Measurements from ENCODE around the gene SNX18.

SNX18 gene

GRCh38 chr5:54548565-54548964 lies 31.0 kb downstream of the SNX18 start:
- no peak for TF ChIP-seq CTCF (IDR thresholded peaks at IDR 0.05; ENCODE audit: insufficient read depth, low read depth, low read length, missing control alignments)
- no peak for DNase-seq (ENCODE audit: low read depth)
- H3K4me3 ChIP-seq (ENCODE audit: low read length), result no peak overlapping the region

GRCh38 chr5:54551292-54551691 lies 33.7 kb downstream of the SNX18 start:
- TF ChIP-seq CTCF (IDR thresholded peaks at IDR 0.05; ENCODE audit: insufficient read depth, low read depth, low read length, missing control alignments), result no peak
- H3K4me3 ChIP-seq (ENCODE audit: low read length), result no peak overlapping the region
- DNase-seq (ENCODE audit: low read depth), result no peak

- no peak for DNase-seq (ENCODE audit: low read depth)
- no peak overlapping the region for H3K4me3 ChIP-seq (ENCODE audit: low read length)
- no peak for TF ChIP-seq CTCF (IDR thresholded peaks at IDR 0.05; ENCODE audit: insufficient read depth, low read depth, low read length, missing control alignments)
Measured at GRCh38 chr5:54551926-54552325, 34.4 kb downstream of the SNX18 start.

- no peak for DNase-seq (ENCODE audit: low read depth)
- no peak overlapping the region for H3K4me3 ChIP-seq (ENCODE audit: low read length)
- TF ChIP-seq CTCF (IDR thresholded peaks at IDR 0.05; ENCODE audit: insufficient read depth, low read depth, low read length, missing control alignments), result no peak
Measured at GRCh38 chr5:54552446-54552845, 34.9 kb downstream of the SNX18 start.

GRCh38 chr5:54553659-54554207 lies 36.2 kb downstream of the SNX18 start:
- no peak for DNase-seq (ENCODE audit: low read depth)
- TF ChIP-seq CTCF (IDR thresholded peaks at IDR 0.05; ENCODE audit: insufficient read depth, low read depth, low read length, missing control alignments), result no peak
- H3K4me3 ChIP-seq (ENCODE audit: low read length), result no peak overlapping the region

GRCh38 chr5:54556141-54556540 lies 38.6 kb downstream of the SNX18 start:
- no peak for TF ChIP-seq CTCF (IDR thresholded peaks at IDR 0.05; ENCODE audit: insufficient read depth, low read depth, low read length, missing control alignments)
- H3K4me3 ChIP-seq (ENCODE audit: low read length), result no peak overlapping the region
- no peak for DNase-seq (ENCODE audit: low read depth)

- TF ChIP-seq CTCF (IDR thresholded peaks at IDR 0.05; ENCODE audit: insufficient read depth, low read depth, low read length, missing control alignments), result no peak
- H3K4me3 ChIP-seq (ENCODE audit: low read length), result no peak overlapping the region
- DNase-seq (ENCODE audit: low read depth), result no peak
Measured at GRCh38 chr5:54558362-54558761, 40.8 kb downstream of the SNX18 start.

All from epithelial cell of esophagus (primary cell).